ENCODE results near the gene ACSF2. TPM values are rescaled to one million over a fixed set of nuclear protein-coding genes. Genes with fewer than 3 reads are reported as not detected.

Gene ACSF2
- total and polyA plus RNA-seq, 2 of the 13 experiments (the other 11 are each of a cell fraction or from before 2014, with no cell fraction given) = 87.3 to 109 TPM

GRCh38 chr17:50428831-50429424 lies 2.9 kb downstream of the ACSF2 start (continued):
- no peak for TF ChIP-seq AHR (CRISPR knock-in tag; IDR thresholded peaks at IDR 0.05)
- peak; percentile 82; the same call in 1 of the 2 replicates for TF ChIP-seq ZNF761 (CRISPR knock-in tag; conservative IDR thresholded peaks at IDR 0.05)
- no peak for TF ChIP-seq JDP2 (CRISPR knock-in tag; IDR thresholded peaks at IDR 0.05; ENCODE audit: borderline replicate concordance)
- TF ChIP-seq KLF16 (CRISPR knock-in tag; IDR thresholded peaks at IDR 0.05) = peak in 1 of 2 experiments; percentile 95; a peak in 2 of 4 replicates
- TF ChIP-seq GATAD1 (CRISPR knock-in tag; IDR thresholded peaks at IDR 0.05) = peak; percentile 68; the same call in 1 of the 2 replicates
- TF ChIP-seq, protein P1, sequence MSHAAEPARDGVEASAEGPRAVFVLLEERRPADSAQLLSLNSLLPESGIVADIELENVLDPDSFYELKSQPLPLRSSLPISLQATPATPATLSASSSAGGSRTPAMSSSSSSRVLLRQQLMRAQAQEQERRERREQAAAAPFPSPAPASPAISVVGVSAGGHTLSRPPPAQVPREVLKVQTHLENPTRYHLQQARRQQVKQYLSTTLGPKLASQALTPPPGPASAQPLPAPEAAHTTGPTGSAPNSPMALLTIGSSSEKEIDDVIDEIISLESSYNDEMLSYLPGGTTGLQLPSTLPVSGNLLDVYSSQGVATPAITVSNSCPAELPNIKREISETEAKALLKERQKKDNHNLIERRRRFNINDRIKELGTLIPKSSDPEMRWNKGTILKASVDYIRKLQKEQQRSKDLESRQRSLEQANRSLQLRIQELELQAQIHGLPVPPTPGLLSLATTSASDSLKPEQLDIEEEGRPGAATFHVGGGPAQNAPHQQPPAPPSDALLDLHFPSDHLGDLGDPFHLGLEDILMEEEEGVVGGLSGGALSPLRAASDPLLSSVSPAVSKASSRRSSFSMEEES (CRISPR knock-in tag; IDR thresholded peaks at IDR 0.05) = peak; percentile 82
- no peak for TF ChIP-seq CENPBD1 (CRISPR knock-in tag; IDR thresholded peaks at IDR 0.05; ENCODE audit: borderline replicate concordance, low read depth)
- TF ChIP-seq PAXIP1 (CRISPR knock-in tag; conservative IDR thresholded peaks at IDR 0.05) = peak; percentile 98
- no peak for TF ChIP-seq PRPF4 (IDR thresholded peaks at IDR 0.05; ENCODE audit: low read depth, low read length, poor library complexity, severe bottlenecking)
- TF ChIP-seq POLR2A (IDR thresholded peaks at IDR 0.05; ENCODE audit: insufficient read depth in 1 of 2, low read depth in 2 of 2, low read length in 2 of 2) = peak; percentile 27 to 30; a peak in 1 of 4 replicates
- TF ChIP-seq, protein P2, sequence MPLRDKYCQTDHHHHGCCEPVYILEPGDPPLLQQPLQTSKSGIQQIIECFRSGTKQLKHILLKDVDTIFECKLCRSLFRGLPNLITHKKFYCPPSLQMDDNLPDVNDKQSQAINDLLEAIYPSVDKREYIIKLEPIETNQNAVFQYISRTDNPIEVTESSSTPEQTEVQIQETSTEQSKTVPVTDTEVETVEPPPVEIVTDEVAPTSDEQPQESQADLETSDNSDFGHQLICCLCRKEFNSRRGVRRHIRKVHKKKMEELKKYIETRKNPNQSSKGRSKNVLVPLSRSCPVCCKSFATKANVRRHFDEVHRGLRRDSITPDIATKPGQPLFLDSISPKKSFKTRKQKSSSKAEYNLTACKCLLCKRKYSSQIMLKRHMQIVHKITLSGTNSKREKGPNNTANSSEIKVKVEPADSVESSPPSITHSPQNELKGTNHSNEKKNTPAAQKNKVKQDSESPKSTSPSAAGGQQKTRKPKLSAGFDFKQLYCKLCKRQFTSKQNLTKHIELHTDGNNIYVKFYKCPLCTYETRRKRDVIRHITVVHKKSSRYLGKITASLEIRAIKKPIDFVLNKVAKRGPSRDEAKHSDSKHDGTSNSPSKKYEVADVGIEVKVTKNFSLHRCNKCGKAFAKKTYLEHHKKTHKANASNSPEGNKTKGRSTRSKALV (CRISPR knock-in tag; IDR thresholded peaks at IDR 0.05) = peak; percentile 55; the same call in 1 of the 2 replicates
- TF ChIP-seq IRX3 (CRISPR knock-in tag; IDR thresholded peaks at IDR 0.05; ENCODE audit: borderline replicate concordance, low read depth) = no peak; the same call in 1 of the 2 replicates
- TF ChIP-seq IKZF4 (CRISPR knock-in tag; IDR thresholded peaks at IDR 0.05; ENCODE audit: borderline replicate concordance, low read depth, not compliant biosample characterization) = no peak
- no peak; the same call in 1 of the 2 replicates for TF ChIP-seq KDM5B (CRISPR knock-in tag; IDR thresholded peaks at IDR 0.05; ENCODE audit: borderline replicate concordance)
- TF ChIP-seq CERS6 (CRISPR knock-in tag; IDR thresholded peaks at IDR 0.05) = no peak
- no peak for TF ChIP-seq SNRNP70 (IDR thresholded peaks at IDR 0.05; ENCODE audit: low read depth, low read length)
- no peak; the same call in 1 of the 2 replicates for TF ChIP-seq ZNF746 (CRISPR knock-in tag; IDR thresholded peaks at IDR 0.05)
- TF ChIP-seq GPBP1L1 (CRISPR knock-in tag; IDR thresholded peaks at IDR 0.05) = no peak
- TF ChIP-seq EED (CRISPR knock-in tag; IDR thresholded peaks at IDR 0.05) = no peak

Measured in HepG2 (cell line).